Sigmoid colon (tissue), 7 donors: Measurements from ENCODE around the gene CXCL3. TPM values are rescaled to one million over a fixed set of nuclear protein-coding genes. Genes with fewer than 3 reads are reported as not detected.

Experiments
- DNase-seq: peaks from one replicate; pipeline ENCODE4 v3.0.0-alpha.2; 2019
- H3K27ac ChIP-seq, 4 donors: fragments of 200-600 bp; sonication (generic); one replicate each; pipeline ENCODE4 v1.5.1; 2016 to 2019; ENCODE audit warnings: mild to moderate bottlenecking in 1 of 4
- H3K27me3 ChIP-seq, 3 donors: fragments of 200-600 bp; sonication (generic); one replicate each; pipeline ENCODE4 v1.5.1; 2019; ENCODE audit warnings: mild to moderate bottlenecking in 1 of 3
- H3K36me3 ChIP-seq, 4 donors: fragments of 200-600 bp; sonication (generic); one replicate each; pipeline ENCODE4 v1.5.1; 2016 to 2019
- H3K4me1 ChIP-seq, 4 donors: fragments of 200-600 bp; sonication (generic); one replicate each; pipeline ENCODE4 v1.5.1; 2017 to 2019
- H3K4me3 ChIP-seq, 4 donors: fragments of 200-600 bp; sonication (generic); one replicate each; pipeline ENCODE4 v1.5.1; 2017 to 2019; ENCODE audit warnings: mild to moderate bottlenecking in 2 of 4, moderate library complexity in 1 of 4
- H3K9me3 ChIP-seq, 4 donors: fragments of 200-600 bp in 3 of 4; sonication (generic) in 3 of 4; one replicate each; pipeline versions ENCODE4 v1.5.1 to v1.6.1; 2013 to 2019
- EP300 ChIP-seq, 4 donors: sonication (generic); formaldehyde crosslinking; IDR thresholded peaks; one replicate each; pipeline ENCODE4 v1.6.1; 2017; ENCODE audit warnings: antibody characterized with exemption in 4 of 4
- POLR2A ChIP-seq, 2 donors: fragments of 450-650 bp; IDR thresholded peaks; one replicate each; pipeline ENCODE4 v1.6.1; 2016; ENCODE audit warnings: antibody characterized with exemption in 2 of 2, mild to moderate bottlenecking in 2 of 2, moderate library complexity in 2 of 2
- POLR2AphosphoS5 ChIP-seq, 4 donors: sonication (generic); formaldehyde crosslinking; IDR thresholded peaks; one replicate each; pipeline ENCODE4 v1.6.1; 2017; ENCODE audit warnings: antibody characterized with exemption in 4 of 4
- WGBS, 2 donors: extraction: QIAGEN DNeasy Blood & Tissue Kit; methylation state at CpG; one replicate each; pipeline ENCODE4 v1.1.7; 2013; 5-methylcytosine and 5-hydroxymethylcytosine counted together
- intact Hi-C: fragments of 100-400 bp; cut with DNase I; formaldehyde crosslinking; loops from one replicate; pipeline ENCODE4 v1.15.1; 2023
- polyA plus RNA-seq, 3 donors: library from polyadenylated mRNA; stranded (reverse); fragments of 200-250 nt; gene quantifications; one replicate each; pipeline ENCODE4 v1.2.3, GENCODE V29; 2013
- total RNA-seq, 4 donors: library from RNA; depleted of rRNA; stranded (reverse); fragments of >200 nt; gene quantifications; one replicate each; pipeline ENCODE4 v1.1.0, GENCODE V29; 2016
- TF ChIP-seq, protein P1 (sequence below), 4 experiments: fragments of 450-650 bp in 3 of 4; fragments of 200-600 bp in 1 of 4; IDR thresholded peaks; one replicate each; pipeline ENCODE4 v1.5.1; 2016 to 2019; ENCODE audit warnings: antibody characterized with exemption in 4 of 4, mild to moderate bottlenecking in 3 of 4, moderate library complexity in 2 of 4
- donor health status: healthy with polysubstance abuse.
- donor health status: Bipolar disorder and iron deficiency.
- donor health status: healthy.

The CXCL3 gene
- total and polyA plus RNA-seq, 7 donors: 2.4 to 82.2 (median 4.1) TPM; not detected in 3

DNA sequence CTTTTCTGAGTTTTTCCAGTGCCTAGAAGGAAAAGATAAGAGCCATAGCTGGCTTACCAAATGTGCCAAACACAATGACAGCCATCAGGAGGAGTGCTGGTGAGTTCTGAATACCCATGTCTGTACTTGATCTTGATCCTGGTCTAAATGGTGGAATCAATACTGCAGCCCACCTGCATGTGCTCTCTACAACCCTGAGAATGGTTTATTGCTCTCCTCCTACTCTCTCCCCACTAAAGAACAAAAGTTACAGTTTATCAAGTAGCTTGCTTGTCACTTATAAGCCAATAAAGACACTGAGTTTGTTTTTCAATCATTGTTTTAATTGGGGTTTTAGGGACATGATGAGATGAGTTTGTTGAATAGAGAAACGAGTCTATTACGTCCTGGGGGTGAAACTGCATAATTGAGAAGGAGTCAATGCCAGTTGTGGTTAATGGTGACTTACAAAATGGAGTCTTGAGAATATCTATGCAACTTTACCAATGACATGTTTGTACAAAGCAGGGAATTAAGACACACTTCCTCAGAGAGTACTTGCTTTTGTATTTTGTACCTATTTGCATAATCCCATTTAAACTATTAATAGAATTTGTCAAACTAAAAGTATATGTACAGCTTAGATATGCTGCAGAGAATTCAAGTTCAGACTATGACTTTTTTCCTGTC is 20.8 kb upstream of the CXCL3 start:
- TF ChIP-seq EP300 (IDR thresholded peaks at IDR 0.05) (no peak), POLR2AphosphoS5 (IDR thresholded peaks at IDR 0.05) (no peak), POLR2A (IDR thresholded peaks at IDR 0.05) (no peak)
- TF ChIP-seq, protein P1, sequence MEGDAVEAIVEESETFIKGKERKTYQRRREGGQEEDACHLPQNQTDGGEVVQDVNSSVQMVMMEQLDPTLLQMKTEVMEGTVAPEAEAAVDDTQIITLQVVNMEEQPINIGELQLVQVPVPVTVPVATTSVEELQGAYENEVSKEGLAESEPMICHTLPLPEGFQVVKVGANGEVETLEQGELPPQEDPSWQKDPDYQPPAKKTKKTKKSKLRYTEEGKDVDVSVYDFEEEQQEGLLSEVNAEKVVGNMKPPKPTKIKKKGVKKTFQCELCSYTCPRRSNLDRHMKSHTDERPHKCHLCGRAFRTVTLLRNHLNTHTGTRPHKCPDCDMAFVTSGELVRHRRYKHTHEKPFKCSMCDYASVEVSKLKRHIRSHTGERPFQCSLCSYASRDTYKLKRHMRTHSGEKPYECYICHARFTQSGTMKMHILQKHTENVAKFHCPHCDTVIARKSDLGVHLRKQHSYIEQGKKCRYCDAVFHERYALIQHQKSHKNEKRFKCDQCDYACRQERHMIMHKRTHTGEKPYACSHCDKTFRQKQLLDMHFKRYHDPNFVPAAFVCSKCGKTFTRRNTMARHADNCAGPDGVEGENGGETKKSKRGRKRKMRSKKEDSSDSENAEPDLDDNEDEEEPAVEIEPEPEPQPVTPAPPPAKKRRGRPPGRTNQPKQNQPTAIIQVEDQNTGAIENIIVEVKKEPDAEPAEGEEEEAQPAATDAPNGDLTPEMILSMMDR (IDR thresholded peaks at IDR 0.05): no peak
- no peaks in the 10 kb centered on the region for H3K27me3 ChIP-seq
- no peaks in the 10 kb centered on the region for H3K36me3 ChIP-seq
- no peaks in the 10 kb centered on the region for H3K4me1 ChIP-seq
- no peak overlapping the region for H3K27ac ChIP-seq
- DNase-seq: no peak
- no peak overlapping the region for H3K4me3 ChIP-seq
- H3K9me3 ChIP-seq: no peaks in the 10 kb centered on the region
- intact Hi-C loops: no loop called here
- 60 to 74% methylated on average over 2 of the region's 2 CpGs for WGBS, 2 donors

DNA sequence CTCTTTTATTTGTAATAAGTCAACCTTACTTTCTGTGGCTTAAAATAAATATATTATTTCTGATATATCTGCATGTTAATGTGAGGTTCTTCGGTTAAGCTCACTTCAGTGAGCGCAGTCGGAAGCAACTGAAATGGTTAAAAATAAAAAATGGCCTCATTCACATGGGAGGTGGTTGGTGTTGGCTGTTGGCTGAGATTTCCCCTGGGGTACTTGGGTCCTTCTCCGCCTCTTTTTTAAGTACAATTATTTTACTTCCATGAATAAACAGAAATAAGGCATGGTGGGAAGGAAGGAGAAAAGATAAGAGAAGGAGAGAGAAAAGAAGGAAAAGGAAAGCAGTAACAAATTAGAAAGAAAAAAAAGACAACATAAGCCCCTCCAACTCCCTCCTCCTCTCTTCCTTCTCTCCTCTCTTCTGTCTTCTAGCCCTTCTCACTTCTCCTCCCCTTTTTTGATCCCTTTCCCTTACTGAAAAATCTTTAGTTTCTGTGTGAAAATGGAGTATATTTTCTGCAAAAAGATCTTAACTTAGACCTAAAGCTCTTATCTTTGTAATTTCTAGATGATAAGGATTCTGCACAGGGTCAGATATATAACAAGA is 19.7 kb upstream of the CXCL3 start:
- Histone ChIP-seq H3K4me1 (no peaks in the 10 kb centered on the region), H3K36me3 (no peaks in the 10 kb centered on the region), H3K27me3 (no peaks in the 10 kb centered on the region), H3K9me3 (no peaks in the 10 kb centered on the region), H3K27ac (no peak overlapping the region), H3K4me3 (no peak overlapping the region)
- intact Hi-C loops: no loop called here
- no peak for DNase-seq
- WGBS, 2 donors: 97% methylated on average over 4 of the region's 4 CpGs
- TF ChIP-seq POLR2A (IDR thresholded peaks at IDR 0.05) (no peak), POLR2AphosphoS5 (IDR thresholded peaks at IDR 0.05) (no peak), EP300 (IDR thresholded peaks at IDR 0.05) (no peak)
- TF ChIP-seq, protein P1 (IDR thresholded peaks at IDR 0.05): no peak

DNA sequence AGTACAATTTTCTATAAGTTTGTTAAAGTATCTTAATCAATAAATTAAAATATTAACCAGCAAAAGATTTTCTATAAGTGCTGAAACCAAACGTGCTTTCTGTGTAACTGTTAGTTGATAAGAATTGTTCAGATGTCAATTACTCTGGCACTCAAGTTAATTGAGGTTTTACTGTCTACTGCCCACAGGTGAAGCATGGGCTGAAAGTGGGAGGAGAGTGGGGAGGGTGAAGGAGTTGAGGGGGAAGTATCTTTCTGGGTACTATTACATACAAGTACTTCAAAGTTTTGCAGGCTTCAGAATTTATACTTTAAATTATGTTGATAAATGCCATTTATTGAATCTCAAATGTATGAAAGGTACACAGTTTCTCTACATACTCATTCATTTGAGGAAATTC is 19.1 kb upstream of the CXCL3 start:
- intact Hi-C loops: no loop called here
- Histone ChIP-seq H3K4me1 (no peaks in the 10 kb centered on the region), H3K9me3 (no peaks in the 10 kb centered on the region), H3K27me3 (no peaks in the 10 kb centered on the region), H3K4me3 (no peak overlapping the region), H3K36me3 (no peaks in the 10 kb centered on the region), H3K27ac (no peak overlapping the region)
- TF ChIP-seq POLR2AphosphoS5 (IDR thresholded peaks at IDR 0.05) (no peak), POLR2A (IDR thresholded peaks at IDR 0.05) (no peak), EP300 (IDR thresholded peaks at IDR 0.05) (no peak)
- TF ChIP-seq, protein P1 (IDR thresholded peaks at IDR 0.05): no peak
- 2 to 20% methylated on average over 1 of the region's 1 CpG for WGBS, 2 donors
- no peak for DNase-seq

DNA sequence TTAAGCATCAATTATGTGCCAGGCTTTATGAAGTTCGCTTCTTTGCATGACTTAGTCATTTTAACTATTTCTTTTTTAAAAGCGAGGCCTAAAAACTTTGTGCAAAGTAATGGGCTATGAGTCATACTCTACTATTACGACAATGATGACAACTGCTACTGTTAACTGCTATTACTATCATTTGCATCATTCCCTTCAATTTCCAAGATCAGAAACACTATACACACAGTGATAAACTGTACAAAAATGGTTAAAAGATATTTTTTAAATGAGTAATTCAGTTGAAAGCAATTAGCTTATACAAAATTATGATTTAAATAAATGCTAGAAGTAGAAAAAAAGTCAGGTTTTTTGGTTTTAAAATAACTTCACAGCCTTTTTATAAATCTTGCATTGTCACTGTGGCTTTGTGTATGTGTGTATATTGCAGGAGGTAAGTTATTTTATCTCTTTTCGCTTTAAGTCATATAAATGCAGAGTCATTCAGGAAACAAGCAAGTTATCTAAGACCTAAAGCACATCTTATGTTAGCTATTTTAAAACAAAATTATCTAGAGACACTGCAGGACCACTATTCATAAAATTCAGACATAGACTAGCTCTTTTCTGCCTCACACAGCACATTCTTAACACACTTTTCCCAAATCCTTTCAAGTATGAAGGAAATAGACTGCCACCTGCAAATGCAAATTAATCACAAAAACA is 18.5 kb upstream of the CXCL3 start:
- H3K36me3 ChIP-seq: no peaks in the 10 kb centered on the region
- H3K9me3 ChIP-seq: no peaks in the 10 kb centered on the region
- WGBS, 2 donors: 61 to 64% methylated on average over 4 of the region's 4 CpGs
- H3K27ac ChIP-seq: no peak overlapping the region
- H3K4me3 ChIP-seq: no peak overlapping the region
- H3K4me1 ChIP-seq: no peaks in the 10 kb centered on the region
- intact Hi-C loops: no loop called here
- no peak for TF ChIP-seq POLR2A (IDR thresholded peaks at IDR 0.05)
- TF ChIP-seq EP300 (IDR thresholded peaks at IDR 0.05): no peak
- TF ChIP-seq, protein P1 (IDR thresholded peaks at IDR 0.05): no peak
- TF ChIP-seq POLR2AphosphoS5 (IDR thresholded peaks at IDR 0.05): no peak
- DNase-seq: no peak
- no peaks in the 10 kb centered on the region for H3K27me3 ChIP-seq
